GM23338 (cell line): ENCODE results near the gene SHANK2.

ENCODE experiments used
- CREB1 ChIP-seq: fragments of 250-450 bp; sonication (Bioruptor Pico); IDR thresholded peaks from 2 replicates; pipeline ENCODE4 v1.5.0; 2020; ENCODE audit warnings: low read depth, mild to moderate bottlenecking, moderate library complexity
- EZH2 ChIP-seq: fragments of 200-600 bp; sonication (generic); IDR thresholded peaks from one replicate; pipeline ENCODE4 v1.8.0; 2017; ENCODE audit warnings: antibody characterized with exemption, mild to moderate bottlenecking, low read depth; ENCODE audit not compliant: unreplicated experiment
- EZH2phosphoT487 ChIP-seq: fragments of 200-600 bp; sonication (generic); IDR thresholded peaks from one replicate; pipeline ENCODE4 v1.8.1; 2018; ENCODE audit warnings: antibody characterized with exemption; ENCODE audit not compliant: unreplicated experiment
- NANOG ChIP-seq: IDR thresholded peaks from 2 replicates; pipeline ENCODE4 v1.6.1; 2016; ENCODE audit warnings: antibody characterized with exemption, borderline replicate concordance
- POLR2AphosphoS5 ChIP-seq: IDR thresholded peaks from 2 replicates; pipeline ENCODE4 v1.6.1; 2016; ENCODE audit warnings: antibody characterized with exemption, low read depth
- STAT1 ChIP-seq: IDR thresholded peaks from one replicate; pipeline ENCODE4 v1.6.1; 2016; ENCODE audit warnings: antibody characterized with exemption; ENCODE audit not compliant: unreplicated experiment
- ZNF331 ChIP-seq: fragments of 250-450 bp; sonication (Bioruptor Pico); IDR thresholded peaks from 2 replicates; pipeline ENCODE4 v1.5.0; 2020; ENCODE audit warnings: low read depth, mild to moderate bottlenecking, moderate library complexity
- TF ChIP-seq, protein P1 (sequence below), 2 experiments: fragments of 200-600 bp in 1 of 2; sonication (generic) in 1 of 2; conservative IDR thresholded peaks; 2 replicates each; pipeline versions ENCODE4 v1.5.1 to v1.6.1; 2016 to 2017; ENCODE audit warnings: antibody characterized with exemption in 2 of 2, low read depth in 2 of 2, mild to moderate bottlenecking in 2 of 2, moderate library complexity in 1 of 2
- TF ChIP-seq, protein P2 (sequence below): IDR thresholded peaks from one replicate; pipeline ENCODE4 v1.6.1; 2018; ENCODE audit warnings: antibody characterized with exemption; ENCODE audit not compliant: unreplicated experiment
- TF ChIP-seq, protein P3 (sequence below): IDR thresholded peaks from 2 replicates; pipeline ENCODE4 v1.6.1; 2016; ENCODE audit warnings: antibody characterized with exemption

DNA sequence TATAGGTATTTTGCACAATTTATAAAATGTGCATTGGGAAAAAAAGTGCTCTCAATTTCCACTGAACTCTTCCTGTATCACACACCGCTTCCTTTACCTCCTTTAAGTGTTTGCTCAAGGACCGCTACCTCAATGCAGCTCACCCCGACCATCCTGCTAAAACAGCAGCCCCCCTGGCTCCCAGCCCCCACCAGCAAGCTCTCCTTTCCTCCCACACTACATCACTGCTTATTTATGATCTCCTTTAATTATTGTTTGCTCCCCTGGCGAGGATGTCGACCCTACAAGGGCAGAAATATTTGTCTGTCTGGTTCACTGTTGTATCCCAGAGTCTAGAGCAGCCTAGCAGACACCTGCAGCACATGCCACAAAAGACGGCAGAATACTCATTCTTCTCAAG, 10.0 kb downstream of the SHANK2 start:
- no peak for TF ChIP-seq EZH2phosphoT487
- TF ChIP-seq, protein P1, sequence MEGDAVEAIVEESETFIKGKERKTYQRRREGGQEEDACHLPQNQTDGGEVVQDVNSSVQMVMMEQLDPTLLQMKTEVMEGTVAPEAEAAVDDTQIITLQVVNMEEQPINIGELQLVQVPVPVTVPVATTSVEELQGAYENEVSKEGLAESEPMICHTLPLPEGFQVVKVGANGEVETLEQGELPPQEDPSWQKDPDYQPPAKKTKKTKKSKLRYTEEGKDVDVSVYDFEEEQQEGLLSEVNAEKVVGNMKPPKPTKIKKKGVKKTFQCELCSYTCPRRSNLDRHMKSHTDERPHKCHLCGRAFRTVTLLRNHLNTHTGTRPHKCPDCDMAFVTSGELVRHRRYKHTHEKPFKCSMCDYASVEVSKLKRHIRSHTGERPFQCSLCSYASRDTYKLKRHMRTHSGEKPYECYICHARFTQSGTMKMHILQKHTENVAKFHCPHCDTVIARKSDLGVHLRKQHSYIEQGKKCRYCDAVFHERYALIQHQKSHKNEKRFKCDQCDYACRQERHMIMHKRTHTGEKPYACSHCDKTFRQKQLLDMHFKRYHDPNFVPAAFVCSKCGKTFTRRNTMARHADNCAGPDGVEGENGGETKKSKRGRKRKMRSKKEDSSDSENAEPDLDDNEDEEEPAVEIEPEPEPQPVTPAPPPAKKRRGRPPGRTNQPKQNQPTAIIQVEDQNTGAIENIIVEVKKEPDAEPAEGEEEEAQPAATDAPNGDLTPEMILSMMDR (conservative IDR thresholded peaks at IDR 0.05; ENCODE audit: low read depth in 2 of 2): no peak
- no peak for TF ChIP-seq EZH2
- TF ChIP-seq STAT1: no peak
- no peak for TF ChIP-seq ZNF331 (CRISPR knock-in tag)
- TF ChIP-seq, protein P2, sequence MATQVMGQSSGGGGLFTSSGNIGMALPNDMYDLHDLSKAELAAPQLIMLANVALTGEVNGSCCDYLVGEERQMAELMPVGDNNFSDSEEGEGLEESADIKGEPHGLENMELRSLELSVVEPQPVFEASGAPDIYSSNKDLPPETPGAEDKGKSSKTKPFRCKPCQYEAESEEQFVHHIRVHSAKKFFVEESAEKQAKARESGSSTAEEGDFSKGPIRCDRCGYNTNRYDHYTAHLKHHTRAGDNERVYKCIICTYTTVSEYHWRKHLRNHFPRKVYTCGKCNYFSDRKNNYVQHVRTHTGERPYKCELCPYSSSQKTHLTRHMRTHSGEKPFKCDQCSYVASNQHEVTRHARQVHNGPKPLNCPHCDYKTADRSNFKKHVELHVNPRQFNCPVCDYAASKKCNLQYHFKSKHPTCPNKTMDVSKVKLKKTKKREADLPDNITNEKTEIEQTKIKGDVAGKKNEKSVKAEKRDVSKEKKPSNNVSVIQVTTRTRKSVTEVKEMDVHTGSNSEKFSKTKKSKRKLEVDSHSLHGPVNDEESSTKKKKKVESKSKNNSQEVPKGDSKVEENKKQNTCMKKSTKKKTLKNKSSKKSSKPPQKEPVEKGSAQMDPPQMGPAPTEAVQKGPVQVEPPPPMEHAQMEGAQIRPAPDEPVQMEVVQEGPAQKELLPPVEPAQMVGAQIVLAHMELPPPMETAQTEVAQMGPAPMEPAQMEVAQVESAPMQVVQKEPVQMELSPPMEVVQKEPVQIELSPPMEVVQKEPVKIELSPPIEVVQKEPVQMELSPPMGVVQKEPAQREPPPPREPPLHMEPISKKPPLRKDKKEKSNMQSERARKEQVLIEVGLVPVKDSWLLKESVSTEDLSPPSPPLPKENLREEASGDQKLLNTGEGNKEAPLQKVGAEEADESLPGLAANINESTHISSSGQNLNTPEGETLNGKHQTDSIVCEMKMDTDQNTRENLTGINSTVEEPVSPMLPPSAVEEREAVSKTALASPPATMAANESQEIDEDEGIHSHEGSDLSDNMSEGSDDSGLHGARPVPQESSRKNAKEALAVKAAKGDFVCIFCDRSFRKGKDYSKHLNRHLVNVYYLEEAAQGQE: no peak
- no peak for TF ChIP-seq POLR2AphosphoS5
- TF ChIP-seq CREB1 (CRISPR knock-in tag): no peak
- no peak for TF ChIP-seq NANOG
- TF ChIP-seq, protein P3, sequence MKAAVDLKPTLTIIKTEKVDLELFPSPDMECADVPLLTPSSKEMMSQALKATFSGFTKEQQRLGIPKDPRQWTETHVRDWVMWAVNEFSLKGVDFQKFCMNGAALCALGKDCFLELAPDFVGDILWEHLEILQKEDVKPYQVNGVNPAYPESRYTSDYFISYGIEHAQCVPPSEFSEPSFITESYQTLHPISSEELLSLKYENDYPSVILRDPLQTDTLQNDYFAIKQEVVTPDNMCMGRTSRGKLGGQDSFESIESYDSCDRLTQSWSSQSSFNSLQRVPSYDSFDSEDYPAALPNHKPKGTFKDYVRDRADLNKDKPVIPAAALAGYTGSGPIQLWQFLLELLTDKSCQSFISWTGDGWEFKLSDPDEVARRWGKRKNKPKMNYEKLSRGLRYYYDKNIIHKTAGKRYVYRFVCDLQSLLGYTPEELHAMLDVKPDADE: no peak
